GM19043 (cell line): ENCODE results near the gene MCCC1.
"Not testable (repeated sequence)": the region's sequence is repeated elsewhere in the genome, so short reads cannot be mapped to it uniquely, and the experiment has no call there.

ENCODE experiments used
- ATAC-seq: cut with Tn5 transposase; IDR thresholded peaks from one replicate; pipeline ENCODE4 v1.9.1; 2021; ENCODE audit warnings: low read depth; ENCODE audit not compliant: unreplicated experiment

MCCC1 gene

GRCh38 chr3:182993486-182994201 is 105.7 kb downstream of the MCCC1 start:
- ATAC-seq, result not testable (repeated sequence)

GRCh38 chr3:182989566-182989965 is 109.7 kb downstream of the MCCC1 start:
- ATAC-seq, result no peak

DNA sequence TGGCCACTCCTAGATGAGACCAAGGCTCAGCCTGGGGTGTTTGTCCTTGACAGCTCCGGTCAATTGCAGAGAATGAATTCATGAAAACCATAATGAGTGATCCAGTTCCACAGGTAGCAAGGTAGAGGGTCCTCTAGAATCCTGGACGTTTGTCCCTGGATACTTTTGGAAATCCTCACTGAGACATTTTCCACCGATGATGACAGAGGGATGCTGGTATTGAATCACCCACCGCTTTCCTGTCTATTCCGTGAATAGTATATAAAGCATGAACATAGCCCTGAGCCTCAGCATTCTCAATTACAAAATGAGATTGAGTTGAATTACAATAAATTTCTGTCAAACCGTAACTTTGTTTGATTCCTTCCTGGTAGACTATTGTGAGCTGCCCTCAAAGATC is 113.3 kb downstream of the MCCC1 start:
- no peak for ATAC-seq

GRCh38 chr3:182983876-182984275 is 115.4 kb downstream of the MCCC1 start:
- ATAC-seq, result no peak

DNA sequence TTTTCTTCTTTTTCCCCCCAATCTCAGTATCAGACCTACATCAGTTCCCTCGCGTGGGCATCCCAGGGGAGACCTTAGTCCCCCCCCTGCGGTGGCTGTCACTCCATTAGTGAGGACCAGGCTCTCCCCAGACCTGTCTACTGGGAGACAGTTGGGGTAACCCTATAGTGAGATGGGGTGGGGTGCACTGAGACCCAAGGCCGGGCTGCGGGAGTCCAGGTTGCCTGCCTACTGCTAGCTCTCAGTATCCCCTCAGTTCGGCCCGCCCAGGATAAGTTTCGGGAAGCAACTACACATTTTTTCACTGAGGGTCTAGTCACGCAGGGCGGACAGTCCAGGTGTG is 118.3 kb downstream of the MCCC1 start:
- no peak for ATAC-seq

DNA sequence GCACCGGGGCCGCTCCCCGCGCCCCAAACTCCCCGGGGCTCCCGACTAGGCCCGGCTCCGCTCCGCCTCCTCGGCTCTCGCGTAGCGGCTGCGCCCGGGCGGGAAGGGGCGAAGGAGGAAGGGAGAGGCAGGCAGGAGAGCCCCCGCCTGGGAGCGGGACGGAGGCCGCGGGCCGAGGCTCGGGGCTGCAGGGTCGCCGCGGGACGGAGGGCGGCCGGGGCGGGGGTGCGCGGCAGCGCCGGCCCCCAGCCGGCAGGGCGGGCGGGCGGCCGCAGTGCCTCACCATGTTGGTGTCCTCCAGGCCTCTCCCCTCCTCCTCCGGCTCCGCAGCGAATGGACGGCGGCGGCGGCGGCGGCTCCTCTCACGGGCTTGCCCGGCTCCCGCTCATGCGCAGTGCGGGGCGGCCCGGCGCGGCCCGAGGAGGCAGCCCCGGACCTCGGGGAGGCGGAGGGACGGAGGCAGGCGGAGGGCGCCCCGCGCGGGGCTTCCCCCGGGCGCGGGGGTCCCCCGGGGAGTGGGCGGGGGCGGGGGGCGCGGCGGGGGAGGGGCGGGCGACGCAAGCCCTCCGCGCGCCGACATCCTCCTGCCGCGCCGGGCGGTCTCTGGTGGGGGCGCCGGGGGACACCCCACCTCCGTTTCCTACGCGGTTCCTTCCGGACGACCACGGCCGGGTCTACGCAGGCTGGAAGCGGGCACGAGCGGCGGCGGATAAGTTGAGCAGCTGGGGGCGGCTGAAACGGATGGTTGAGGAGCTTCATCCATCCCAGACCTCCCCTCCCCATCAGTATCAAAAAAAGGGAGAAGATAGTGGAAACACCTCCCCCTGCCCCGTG is 118.9 kb downstream of the MCCC1 start, which contains the start of gene DCUN1D1:
DCUN1D1 (minus strand) TSS at position 335 of the 834 bp plus-strand sequence; CDS start at position 286, 49 bp downstream.
- ATAC-seq, result peak; percentile 82

- ATAC-seq, result peak; percentile 13
These were observed 119.6 kb downstream of the MCCC1 start for GRCh38 chr3:182979674-182980191.

DNA sequence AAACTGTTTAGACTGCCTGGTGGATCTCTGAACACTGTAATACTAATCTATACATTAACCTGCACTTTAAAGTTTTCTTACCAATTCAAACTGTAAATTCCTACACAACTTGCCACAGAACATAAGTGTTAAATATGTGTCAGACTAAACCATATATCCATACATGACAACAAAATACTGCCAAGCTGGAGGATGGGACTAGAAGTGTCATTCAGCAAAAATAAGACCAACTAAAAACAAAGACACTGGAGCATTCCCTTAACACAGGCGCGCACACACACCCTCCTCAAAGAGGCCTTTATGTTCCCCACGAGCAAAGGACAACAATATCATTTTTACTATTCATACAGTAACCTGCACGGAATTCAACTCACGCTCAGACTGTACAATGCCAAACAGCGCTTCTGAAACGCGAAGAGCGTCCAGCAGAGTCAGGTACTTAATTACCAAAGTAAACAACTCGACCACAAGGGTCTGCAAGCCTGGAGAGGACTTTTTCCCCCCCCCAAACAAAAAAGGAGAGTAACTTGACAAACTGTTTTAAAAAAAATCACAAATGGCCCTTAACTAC is 120.1 kb downstream of the MCCC1 start:
- no peak for ATAC-seq

DNA sequence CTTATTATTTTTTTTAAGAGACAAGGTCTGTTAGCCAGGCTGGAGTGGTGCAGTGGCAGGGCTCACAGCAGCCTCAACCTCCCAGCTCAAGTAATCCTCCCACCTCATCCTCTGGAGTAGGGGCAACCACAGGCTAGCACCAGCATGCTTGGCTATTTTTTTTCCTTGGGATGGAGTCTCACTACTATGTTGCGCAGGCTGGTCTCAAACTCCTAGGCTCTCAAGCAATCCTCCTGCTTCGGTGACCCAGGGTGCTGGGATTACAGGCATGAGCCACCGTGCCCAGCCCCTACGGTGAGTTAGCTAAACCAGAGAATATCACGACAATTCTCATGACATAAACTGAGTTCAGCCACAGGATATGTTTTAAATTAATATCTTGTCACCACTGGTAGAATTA is 120.9 kb downstream of the MCCC1 start:
- ATAC-seq, result no peak

- no peak for ATAC-seq
These were observed 126.2 kb downstream of the MCCC1 start for GRCh38 chr3:182973047-182973446.

DNA sequence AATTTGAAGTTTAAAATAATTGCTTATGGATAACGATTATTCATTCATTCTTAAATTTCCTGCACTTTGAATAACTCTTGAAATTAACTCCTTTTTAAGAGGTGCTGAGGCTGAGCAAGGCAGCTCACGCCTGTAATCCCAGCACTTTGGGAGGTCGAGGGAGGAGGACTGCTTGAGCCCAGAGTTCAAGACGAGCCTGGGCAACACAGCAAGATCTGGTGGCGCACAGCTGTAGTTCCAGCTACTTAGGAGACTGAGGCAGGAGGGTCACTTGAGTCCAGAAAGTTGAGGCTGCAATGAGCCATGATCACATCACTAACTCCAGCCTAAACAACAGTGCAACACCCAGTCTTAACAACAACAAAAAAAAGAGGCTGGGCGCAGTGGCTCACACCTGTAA is 126.9 kb downstream of the MCCC1 start:
- no peak for ATAC-seq

- peak; percentile 44 for ATAC-seq
These were observed 127.7 kb downstream of the MCCC1 start for GRCh38 chr3:182971637-182972036.

DNA sequence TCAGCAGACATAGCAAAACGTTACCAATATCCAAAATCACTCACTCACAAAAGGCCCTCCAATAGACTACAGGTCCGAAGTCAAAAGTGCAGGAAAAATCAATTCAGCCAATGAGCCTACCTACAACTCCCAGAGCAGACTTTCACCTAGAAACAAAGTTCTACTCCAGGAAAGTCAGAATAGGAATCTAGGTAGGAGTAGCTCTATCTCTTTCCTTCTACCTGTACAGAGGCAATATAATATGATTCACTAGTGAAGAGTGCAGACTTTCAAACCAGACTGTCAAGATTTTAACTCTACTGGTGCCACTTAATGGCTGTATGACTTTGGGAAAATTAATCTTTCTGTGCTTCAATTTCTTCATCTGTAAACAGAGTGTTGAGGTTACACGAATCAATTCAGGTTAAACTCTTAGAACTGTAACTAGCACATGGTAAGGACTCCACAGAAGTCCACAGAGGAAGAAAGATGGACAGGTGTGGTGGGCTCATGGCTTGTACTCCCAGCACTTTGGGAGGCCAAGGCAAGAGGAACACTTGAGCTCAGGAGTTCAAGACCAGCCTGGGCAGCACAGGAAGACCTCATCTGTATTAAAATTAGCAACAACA is 128.4 kb downstream of the MCCC1 start:
- no peak for ATAC-seq

GRCh38 chr3:182969853-182970252 is 129.4 kb downstream of the MCCC1 start:
- no peak for ATAC-seq

- no peak for ATAC-seq
These were observed 130.0 kb downstream of the MCCC1 start for GRCh38 chr3:182969277-182969676.

DNA sequence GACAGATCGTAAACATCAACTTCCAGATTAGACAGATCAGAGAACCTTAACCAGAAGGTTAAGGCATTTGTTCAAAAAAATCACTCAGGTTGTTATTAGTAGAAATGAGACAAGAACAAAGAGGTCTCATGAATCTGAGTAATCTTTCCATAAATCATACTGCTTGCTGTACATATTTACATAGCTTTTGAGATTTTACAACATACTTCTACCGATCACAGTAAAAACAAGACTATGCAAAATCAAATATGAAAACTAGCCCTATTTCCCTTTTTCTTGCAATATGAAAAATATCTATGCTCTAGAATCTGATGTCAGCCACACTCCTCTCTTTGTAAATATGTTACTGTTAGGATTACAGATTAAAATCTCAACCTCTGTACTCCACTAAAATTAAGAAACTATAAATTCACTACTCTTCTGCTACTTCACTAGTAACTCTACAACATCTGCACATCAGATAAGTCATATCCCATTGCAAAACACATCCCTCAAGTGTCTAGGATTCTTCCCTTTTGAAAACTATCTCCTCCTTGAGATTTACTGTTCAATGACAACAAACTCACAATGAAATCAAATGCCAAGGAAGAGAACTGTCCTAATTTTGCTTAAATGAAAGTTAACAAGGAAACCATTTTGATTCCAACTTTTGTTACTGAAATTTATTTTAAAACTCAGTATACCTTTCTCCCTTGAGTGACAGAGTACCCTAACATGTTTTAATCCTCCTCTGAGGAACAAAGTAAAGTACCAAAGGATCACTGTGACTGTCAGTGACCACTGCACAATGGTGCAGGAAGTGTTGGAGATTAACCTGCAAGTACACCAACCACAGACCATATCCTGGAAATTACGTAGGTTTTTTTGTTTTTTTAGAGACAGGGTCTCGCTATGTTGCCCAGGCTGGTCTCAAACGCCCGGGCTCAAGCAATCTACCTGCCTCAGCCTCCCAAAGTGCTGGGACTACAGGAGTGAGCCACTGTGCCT is 131.8 kb downstream of the MCCC1 start:
- ATAC-seq, result peak; percentile 51

- no peak for ATAC-seq
These were observed 133.4 kb downstream of the MCCC1 start for GRCh38 chr3:182965861-182966366.
